Stimulated activated CD4-positive, alpha-beta T cell treated with anti-CD3 and anti-CD28 coated beads, Interleukin-12 subunit alpha, Interleukin-12 subunit beta, amount 100 ng/mL, for 4 hours (primary cell): ENCODE measurements around the gene SLC9A8.

ENCODE experiments used
- DNase-seq: peaks from one replicate; pipeline ENCODE4 v3.0.0-alpha.2; 2020

SLC9A8 gene

GRCh38 chr20:49919461-49919860, 106.8 kb downstream of the SLC9A8 start:
- no peak for DNase-seq

GRCh38 chr20:49924247-49924646, 111.6 kb downstream of the SLC9A8 start:
- DNase-seq, result no peak

GRCh38 chr20:49925901-49926454, 113.3 kb downstream of the SLC9A8 start:
- no peak for DNase-seq

- peak; percentile 72 for DNase-seq
These were observed 115.9 kb downstream of the SLC9A8 start for GRCh38 chr20:49928411-49929141.

- no peak for DNase-seq
These were observed 116.5 kb downstream of the SLC9A8 start for GRCh38 chr20:49929142-49929494.

- DNase-seq, result no peak
These were observed 123.1 kb downstream of the SLC9A8 start for GRCh38 chr20:49935746-49936152.

- peak; percentile 92 for DNase-seq
These were observed 123.8 kb downstream of the SLC9A8 start, which contains the start of gene RNF114 for GRCh38 chr20:49936153-49937026. RNF114 (plus strand) TSS chr20:49936397; CDS start chr20:49936413, 16 bp downstream.

- no peak for DNase-seq
These were observed 124.7 kb downstream of the SLC9A8 start for GRCh38 chr20:49937027-49937929.

GRCh38 chr20:49938173-49939163, 125.8 kb downstream of the SLC9A8 start:
- no peak for DNase-seq

GRCh38 chr20:49941456-49941855, 128.8 kb downstream of the SLC9A8 start:
- DNase-seq, result no peak
